ENCODE measurements around the gene CAPN12.

The CAPN12 gene

GRCh38 chr19:38706792-38707511 lies 37.3 kb downstream of the CAPN12 start:
- peaks cover 14% of the 10 kb centered on the region for H3K4me1 ChIP-seq (ENCODE audit: control insufficient read depth, insufficient read depth, low read length)
- H3K4me3 ChIP-seq (ENCODE audit: low read length) = no peak overlapping the region
- H3K27ac ChIP-seq (ENCODE audit: low read depth, low read length) = no peak overlapping the region
- no peaks in the 10 kb centered on the region for H3K27me3 ChIP-seq (ENCODE audit: control insufficient read depth, insufficient read depth, low read length)
- H3K36me3 ChIP-seq (ENCODE audit: control insufficient read depth, insufficient read depth, low read length) = peaks cover 63% of the 10 kb centered on the region
- no peak overlapping the region for H3K9ac ChIP-seq (ENCODE audit: low read length)

DNA sequence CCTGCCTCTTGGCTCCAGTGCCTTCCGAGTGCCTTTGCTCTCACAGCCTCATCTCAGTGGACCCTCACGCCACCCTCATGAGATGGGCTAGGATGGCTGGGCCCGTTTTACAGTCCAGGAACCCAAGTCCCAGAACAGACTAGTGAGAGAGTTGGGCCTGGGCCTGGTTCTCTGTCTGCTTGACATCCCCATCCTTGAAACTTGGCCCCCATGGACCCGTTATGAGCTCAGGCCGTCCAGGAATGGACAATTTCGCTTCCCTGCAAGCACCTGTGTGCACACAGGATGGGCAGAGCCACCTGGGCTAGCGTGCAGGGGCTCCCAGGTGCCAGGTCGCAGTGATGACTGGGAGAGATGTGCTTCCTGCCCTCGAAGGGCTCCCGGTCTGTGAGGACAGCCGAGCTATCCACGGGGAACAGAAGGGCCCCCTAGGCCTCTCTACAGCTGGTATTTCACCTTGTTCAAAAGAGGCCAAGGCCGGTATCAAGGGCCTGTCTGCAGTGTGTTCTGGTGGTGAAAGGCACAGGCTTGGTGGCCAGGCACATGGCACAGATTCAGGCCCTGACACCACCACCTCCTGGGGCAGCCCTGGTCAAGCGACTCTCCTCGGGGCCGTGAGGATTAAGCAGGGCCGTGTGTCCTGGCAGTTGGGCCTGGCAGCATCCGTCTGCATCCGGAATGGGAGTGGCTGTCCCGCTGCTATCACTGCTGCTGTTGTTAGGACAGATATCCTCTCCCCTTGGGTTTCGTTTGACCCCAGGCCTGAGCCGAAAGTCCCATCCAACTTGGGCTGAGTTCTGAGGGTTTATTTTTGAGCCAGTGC lies 38.9 kb downstream of the CAPN12 start:
- Histone ChIP-seq H3K9ac (ENCODE audit: low read length) (no peak overlapping the region), H3K36me3 (ENCODE audit: control insufficient read depth, insufficient read depth, low read length) (peaks cover 67% of the 10 kb centered on the region), H3K27me3 (ENCODE audit: control insufficient read depth, insufficient read depth, low read length) (no peaks in the 10 kb centered on the region), H3K27ac (ENCODE audit: low read depth, low read length) (no peak overlapping the region), H3K4me1 (ENCODE audit: control insufficient read depth, insufficient read depth, low read length) (peaks cover 3% of the 10 kb centered on the region), H3K4me3 (ENCODE audit: low read length) (no peak overlapping the region)

DNA sequence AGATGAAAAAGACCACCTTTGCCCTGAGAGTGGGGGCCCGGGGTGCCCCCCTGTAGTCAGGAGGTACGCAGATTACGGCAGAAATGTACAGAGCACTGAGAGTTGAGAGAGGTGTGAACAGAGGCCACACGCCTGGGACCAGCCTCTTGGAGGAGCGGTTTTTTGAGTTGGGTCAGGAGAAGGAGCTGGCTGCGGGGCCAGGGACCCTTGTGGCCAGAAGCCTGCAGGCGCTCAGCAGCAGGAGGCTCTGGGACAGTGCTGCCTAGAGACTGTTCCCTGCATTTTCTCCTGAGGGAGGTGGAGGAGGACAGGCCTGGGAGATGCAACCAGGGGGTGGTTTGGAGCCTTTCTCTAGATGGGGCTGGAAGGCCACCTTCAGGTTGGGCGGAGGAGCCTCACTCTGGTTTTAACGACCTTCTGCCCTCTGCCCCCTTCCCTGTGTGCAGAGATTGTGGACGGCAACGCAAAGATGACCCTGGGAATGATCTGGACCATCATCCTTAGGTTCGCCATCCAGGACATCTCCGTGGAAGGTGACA lies 39.7 kb downstream of the CAPN12 start:
- no peak overlapping the region for H3K27ac ChIP-seq (ENCODE audit: low read depth, low read length)
- H3K4me1 ChIP-seq (ENCODE audit: control insufficient read depth, insufficient read depth, low read length) = peaks cover 3% of the 10 kb centered on the region
- H3K27me3 ChIP-seq (ENCODE audit: control insufficient read depth, insufficient read depth, low read length) = no peaks in the 10 kb centered on the region
- no peak overlapping the region for H3K9ac ChIP-seq (ENCODE audit: low read length)
- H3K36me3 ChIP-seq (ENCODE audit: control insufficient read depth, insufficient read depth, low read length) = peaks cover 61% of the 10 kb centered on the region
- H3K4me3 ChIP-seq (ENCODE audit: low read length) = no peak overlapping the region

DNA sequence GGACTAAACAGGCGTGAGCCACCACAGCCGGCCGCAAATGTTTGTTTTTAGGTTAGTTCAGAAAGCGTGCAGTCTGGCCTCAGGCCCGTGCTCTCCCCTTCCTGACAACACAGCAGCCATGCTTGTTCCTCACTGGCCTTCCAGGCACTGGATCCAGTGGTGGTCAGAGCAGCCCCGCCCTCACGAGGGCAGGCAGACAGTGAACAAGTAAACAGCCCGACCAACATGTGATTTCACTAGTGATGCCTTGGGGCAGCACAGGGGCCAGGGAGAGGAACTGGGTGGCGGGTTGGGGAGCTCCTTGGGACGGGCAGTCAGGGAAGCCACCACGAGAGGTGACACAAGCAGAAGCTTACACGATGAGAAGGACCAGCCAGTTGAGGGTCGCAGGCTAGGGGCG lies 40.8 kb downstream of the CAPN12 start:
- no peak overlapping the region for H3K9ac ChIP-seq (ENCODE audit: low read length)
- peaks cover 53% of the 10 kb centered on the region for H3K36me3 ChIP-seq (ENCODE audit: control insufficient read depth, insufficient read depth, low read length)
- H3K27ac ChIP-seq (ENCODE audit: low read depth, low read length) = no peak overlapping the region
- no peak overlapping the region for H3K4me3 ChIP-seq (ENCODE audit: low read length)
- no peaks in the 10 kb centered on the region for H3K27me3 ChIP-seq (ENCODE audit: control insufficient read depth, insufficient read depth, low read length)
- peaks cover 4% of the 10 kb centered on the region for H3K4me1 ChIP-seq (ENCODE audit: control insufficient read depth, insufficient read depth, low read length)

- Histone ChIP-seq H3K36me3 (ENCODE audit: control insufficient read depth, insufficient read depth, low read length) (peaks cover 49% of the 10 kb centered on the region), H3K27ac (ENCODE audit: low read depth, low read length) (no peak overlapping the region), H3K27me3 (ENCODE audit: control insufficient read depth, insufficient read depth, low read length) (no peaks in the 10 kb centered on the region), H3K9ac (ENCODE audit: low read length) (no peak overlapping the region), H3K4me3 (ENCODE audit: low read length) (no peak overlapping the region), H3K4me1 (ENCODE audit: control insufficient read depth, insufficient read depth, low read length) (peaks cover 9% of the 10 kb centered on the region)
These were observed 42.0 kb downstream of the CAPN12 start for GRCh38 chr19:38702278-38702677.

DNA sequence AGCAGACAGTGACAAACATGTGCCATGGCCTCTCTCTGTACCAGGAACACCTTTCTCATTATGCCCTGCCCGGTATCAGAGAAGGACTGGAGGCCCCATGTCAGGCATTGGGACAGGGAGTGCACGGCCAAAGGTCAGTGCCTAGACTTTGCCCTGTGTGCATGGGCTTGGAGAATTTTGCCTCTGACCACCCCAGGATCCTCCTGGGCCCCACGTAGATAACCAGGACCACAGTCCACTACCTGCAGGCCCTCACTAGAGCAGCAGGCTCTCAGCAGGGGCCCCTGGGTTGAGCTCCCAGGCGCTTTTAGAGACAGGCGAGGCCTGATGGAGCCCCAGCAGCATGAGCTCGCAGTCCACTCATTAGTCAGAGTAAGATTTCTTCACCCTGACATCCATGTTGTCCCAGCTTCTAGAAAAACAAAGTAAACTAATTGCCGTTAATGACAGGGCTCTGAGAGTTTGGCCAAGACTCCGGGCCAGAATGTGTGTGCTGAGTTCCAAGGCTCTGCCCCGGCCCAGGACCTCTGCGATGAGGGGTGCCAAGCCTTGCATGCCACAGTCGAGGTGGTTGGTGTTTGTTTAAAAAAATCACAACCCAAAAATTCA lies 42.7 kb downstream of the CAPN12 start:
- Histone ChIP-seq H3K27me3 (ENCODE audit: control insufficient read depth, insufficient read depth, low read length) (no peaks in the 10 kb centered on the region), H3K36me3 (ENCODE audit: control insufficient read depth, insufficient read depth, low read length) (peaks cover 48% of the 10 kb centered on the region), H3K27ac (ENCODE audit: low read depth, low read length) (peak overlapping the region; percentile 28), H3K4me3 (ENCODE audit: low read length) (no peak overlapping the region), H3K4me1 (ENCODE audit: control insufficient read depth, insufficient read depth, low read length) (peaks cover 12% of the 10 kb centered on the region), H3K9ac (ENCODE audit: low read length) (no peak overlapping the region)

DNA sequence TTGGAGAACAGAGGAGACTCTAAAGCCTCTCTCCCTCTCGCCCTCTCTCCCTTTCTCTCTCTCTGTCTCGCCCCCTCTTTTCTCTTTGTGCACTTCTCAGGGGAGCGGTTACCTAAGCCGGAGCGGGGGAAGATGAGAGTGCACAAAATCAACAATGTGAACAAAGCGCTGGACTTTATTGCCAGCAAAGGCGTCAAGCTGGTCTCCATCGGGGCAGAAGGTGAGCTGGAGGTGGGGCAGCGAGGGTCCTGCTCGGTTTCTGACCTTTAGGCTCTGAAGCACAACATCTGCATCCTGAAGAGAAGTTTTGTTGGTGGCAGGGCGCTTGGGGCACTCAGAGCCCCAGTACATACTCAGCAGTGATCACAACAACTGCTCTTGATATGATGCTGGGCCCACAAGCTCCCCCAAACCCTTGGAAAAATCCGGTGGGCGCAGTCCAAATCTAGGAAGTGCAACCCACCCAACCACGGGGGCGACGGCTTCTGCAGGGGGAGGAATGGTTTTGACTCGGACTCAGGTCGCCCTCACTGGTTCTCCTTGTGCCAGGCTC lies 43.3 kb downstream of the CAPN12 start:
- Histone ChIP-seq H3K9ac (ENCODE audit: low read length) (no peak overlapping the region), H3K4me3 (ENCODE audit: low read length) (no peak overlapping the region), H3K36me3 (ENCODE audit: control insufficient read depth, insufficient read depth, low read length) (peaks cover 47% of the 10 kb centered on the region), H3K27me3 (ENCODE audit: control insufficient read depth, insufficient read depth, low read length) (no peaks in the 10 kb centered on the region), H3K27ac (ENCODE audit: low read depth, low read length) (peak overlapping the region; percentile 40), H3K4me1 (ENCODE audit: control insufficient read depth, insufficient read depth, low read length) (peaks cover 17% of the 10 kb centered on the region)

GRCh38 chr19:38700350-38700901 lies 43.8 kb downstream of the CAPN12 start:
- no peak overlapping the region for H3K4me3 ChIP-seq (ENCODE audit: low read length)
- H3K36me3 ChIP-seq (ENCODE audit: control insufficient read depth, insufficient read depth, low read length) = peaks cover 41% of the 10 kb centered on the region
- H3K27ac ChIP-seq (ENCODE audit: low read depth, low read length) = peak overlapping the region; percentile 40
- no peaks in the 10 kb centered on the region for H3K27me3 ChIP-seq (ENCODE audit: control insufficient read depth, insufficient read depth, low read length)
- H3K4me1 ChIP-seq (ENCODE audit: control insufficient read depth, insufficient read depth, low read length) = peaks cover 22% of the 10 kb centered on the region
- H3K9ac ChIP-seq (ENCODE audit: low read length) = no peak overlapping the region

GRCh38 chr19:38699647-38700349 lies 44.5 kb downstream of the CAPN12 start:
- no peak overlapping the region for H3K9ac ChIP-seq (ENCODE audit: low read length)
- peaks cover 35% of the 10 kb centered on the region for H3K36me3 ChIP-seq (ENCODE audit: control insufficient read depth, insufficient read depth, low read length)
- peaks cover 29% of the 10 kb centered on the region for H3K4me1 ChIP-seq (ENCODE audit: control insufficient read depth, insufficient read depth, low read length)
- peak overlapping the region; percentile 40 for H3K27ac ChIP-seq (ENCODE audit: low read depth, low read length)
- H3K4me3 ChIP-seq (ENCODE audit: low read length) = no peak overlapping the region
- H3K27me3 ChIP-seq (ENCODE audit: control insufficient read depth, insufficient read depth, low read length) = no peaks in the 10 kb centered on the region

- Histone ChIP-seq H3K36me3 (ENCODE audit: control insufficient read depth, insufficient read depth, low read length) (peaks cover 29% of the 10 kb centered on the region), H3K4me3 (ENCODE audit: low read length) (no peak overlapping the region), H3K4me1 (ENCODE audit: control insufficient read depth, insufficient read depth, low read length) (peaks cover 33% of the 10 kb centered on the region), H3K27ac (ENCODE audit: low read depth, low read length) (peak overlapping the region; percentile 37), H3K27me3 (ENCODE audit: control insufficient read depth, insufficient read depth, low read length) (no peaks in the 10 kb centered on the region), H3K9ac (ENCODE audit: low read length) (no peak overlapping the region)
These were observed 45.3 kb downstream of the CAPN12 start for GRCh38 chr19:38699027-38699346.

GRCh38 chr19:38698225-38699026 lies 45.8 kb downstream of the CAPN12 start:
- H3K4me1 ChIP-seq (ENCODE audit: control insufficient read depth, insufficient read depth, low read length) = peaks cover 39% of the 10 kb centered on the region
- no peak overlapping the region for H3K4me3 ChIP-seq (ENCODE audit: low read length)
- H3K27ac ChIP-seq (ENCODE audit: low read depth, low read length) = peak overlapping the region; percentile 23
- peaks cover 29% of the 10 kb centered on the region for H3K36me3 ChIP-seq (ENCODE audit: control insufficient read depth, insufficient read depth, low read length)
- H3K27me3 ChIP-seq (ENCODE audit: control insufficient read depth, insufficient read depth, low read length) = no peaks in the 10 kb centered on the region
- no peak overlapping the region for H3K9ac ChIP-seq (ENCODE audit: low read length)
